ENCODE results near the gene GSK3B.

The GSK3B gene

GRCh38 chr3:120130656-120131055 lies 36.4 kb upstream of the GSK3B start:
- no peak for TF ChIP-seq CTCF (IDR thresholded peaks at IDR 0.05; ENCODE audit: insufficient read depth, low read depth, low read length, missing control alignments)
- no peak for DNase-seq (ENCODE audit: low read depth)
- H3K4me3 ChIP-seq (ENCODE audit: low read length), result no peak overlapping the region

- H3K4me3 ChIP-seq (ENCODE audit: low read length), result no peak overlapping the region
- TF ChIP-seq CTCF (IDR thresholded peaks at IDR 0.05; ENCODE audit: insufficient read depth, low read depth, low read length, missing control alignments), result no peak
- peak; percentile 56 for DNase-seq (ENCODE audit: low read depth)
Measured at GRCh38 chr3:120129718-120130513, 35.7 kb upstream of the GSK3B start.

GRCh38 chr3:120129051-120129450 lies 34.8 kb upstream of the GSK3B start:
- no peak for DNase-seq (ENCODE audit: low read depth)
- H3K4me3 ChIP-seq (ENCODE audit: low read length), result no peak overlapping the region
- no peak for TF ChIP-seq CTCF (IDR thresholded peaks at IDR 0.05; ENCODE audit: insufficient read depth, low read depth, low read length, missing control alignments)

GRCh38 chr3:120125992-120126391 lies 31.7 kb upstream of the GSK3B start:
- no peak for DNase-seq (ENCODE audit: low read depth)
- no peak overlapping the region for H3K4me3 ChIP-seq (ENCODE audit: low read length)
- no peak for TF ChIP-seq CTCF (IDR thresholded peaks at IDR 0.05; ENCODE audit: insufficient read depth, low read depth, low read length, missing control alignments)

GRCh38 chr3:120119846-120120510 lies 25.7 kb upstream of the GSK3B start:
- no peak for TF ChIP-seq CTCF (IDR thresholded peaks at IDR 0.05; ENCODE audit: insufficient read depth, low read depth, low read length, missing control alignments)
- no peak for DNase-seq (ENCODE audit: low read depth)
- no peak overlapping the region for H3K4me3 ChIP-seq (ENCODE audit: low read length)

- TF ChIP-seq CTCF (IDR thresholded peaks at IDR 0.05; ENCODE audit: insufficient read depth, low read depth, low read length, missing control alignments), result no peak
- H3K4me3 ChIP-seq (ENCODE audit: low read length), result no peak overlapping the region
- DNase-seq (ENCODE audit: low read depth), result peak; percentile 39
Measured at GRCh38 chr3:120114981-120115380, 20.7 kb upstream of the GSK3B start.
